Activated CD4-positive, alpha-beta memory T cell treated with anti-CD3 and anti-CD28 coated beads, Interleukin-2, amount 10 ng/mL, durations not matched to agents 7 days and 5 days (primary cell): Measurements from ENCODE around the gene PSEN1. TPM values are rescaled to one million over a fixed set of nuclear protein-coding genes. Genes with fewer than 3 reads are reported as not detected.

Source experiments
- CTCF ChIA-PET: fragments of 350-600 bp; sonication (Branson Sonifier 250); formaldehyde crosslinking; loops from one replicate; lab custom pipeline; 2021; ENCODE audit warnings: antibody characterized with exemption, inconsistent platforms; lab: Charles Lee
- POLR2A ChIA-PET: fragments of 350-600 bp; sonication (Branson Sonifier 250); formaldehyde crosslinking; loops from one replicate; lab custom pipeline; 2021; ENCODE audit warnings: antibody characterized with exemption; lab: Charles Lee
- DNase-seq: peaks from one replicate; pipeline ENCODE4 v3.0.0-alpha.2; 2020
- H3K27ac Mint-ChIP-seq: one replicate; pipeline ENCODE4 v1.8.0; 2021; ENCODE audit warnings: mild to moderate bottlenecking, mixed read lengths
- H3K27me3 Mint-ChIP-seq: one replicate; pipeline ENCODE4 v1.8.0; 2021; ENCODE audit warnings: mixed read lengths
- H3K36me3 Mint-ChIP-seq: one replicate; pipeline ENCODE4 v1.8.0; 2021; ENCODE audit warnings: low read depth, mixed read lengths
- H3K4me1 Mint-ChIP-seq: one replicate; pipeline ENCODE4 v1.8.0; 2021; ENCODE audit warnings: mixed read lengths
- H3K4me3 Mint-ChIP-seq: one replicate; pipeline ENCODE4 v1.8.0; 2021; ENCODE audit warnings: mild to moderate bottlenecking, mixed read lengths
- H3K9me3 Mint-ChIP-seq: one replicate; pipeline ENCODE4 v1.8.0; 2021; ENCODE audit warnings: mixed read lengths
- total RNA-seq, 2 experiments: library from RNA; stranded (reverse); gene quantifications; one replicate each; pipeline ENCODE4 v1.2.3, GENCODE V29; 2021

The PSEN1 gene
- total RNA-seq, 2 experiments from 2014 or later: 41.8 to 44.5 TPM

DNA sequence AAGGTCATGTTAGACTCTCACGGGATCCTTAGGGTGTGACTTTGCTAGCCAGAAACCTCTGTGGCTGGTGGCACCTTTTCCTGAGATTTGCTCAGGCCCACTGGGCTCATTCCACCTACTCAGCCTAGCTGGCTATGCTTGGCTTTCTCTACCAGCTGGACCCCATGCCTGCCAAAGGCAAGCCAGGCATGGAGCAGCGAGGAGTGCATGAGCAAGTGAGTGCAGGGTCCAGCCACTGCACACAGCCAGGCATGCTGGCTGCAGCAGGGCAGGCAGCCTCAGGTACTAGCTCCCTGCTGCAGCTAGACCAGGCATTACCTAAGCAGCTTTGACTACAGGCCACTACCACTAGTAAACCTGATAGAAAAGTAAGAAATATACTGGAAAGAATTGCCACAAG, 71.3 kb downstream of the PSEN1 start:
- Mint-ChIP-seq H3K4me3 (no peak overlapping the region), H3K9me3 (peaks cover 8% of the 10 kb centered on the region), H3K36me3 (peaks cover 74% of the 10 kb centered on the region), H3K4me1 (no peaks in the 10 kb centered on the region), H3K27me3 (no peaks in the 10 kb centered on the region), H3K27ac (no peak overlapping the region)
- ChIA-PET POLR2A (no interaction called here), CTCF (no interaction called here)
- no peak for DNase-seq

DNA sequence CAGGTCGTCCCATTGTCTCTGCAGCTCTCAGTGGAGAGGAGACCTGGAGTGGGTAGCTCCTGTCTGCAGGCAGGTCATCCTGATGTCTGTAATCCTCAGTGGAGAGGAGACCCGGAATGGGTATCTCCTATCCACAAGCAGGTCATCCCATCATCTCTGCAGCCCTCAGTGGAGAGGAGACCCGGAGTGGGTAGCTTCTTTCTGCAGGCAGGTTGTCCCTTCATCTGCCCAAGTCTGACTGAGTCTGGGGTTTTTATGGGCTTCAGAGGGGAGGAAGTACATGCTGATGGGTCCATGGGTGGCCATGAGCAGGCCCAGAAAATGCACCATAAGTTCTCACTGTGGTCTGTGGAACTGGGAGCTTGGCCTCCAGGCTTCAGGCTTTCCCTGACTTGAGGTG, 72.1 kb downstream of the PSEN1 start:
- POLR2A ChIA-PET: no interaction called here
- H3K4me3 Mint-ChIP-seq: no peak overlapping the region
- DNase-seq: no peak
- CTCF ChIA-PET: no interaction called here
- H3K36me3 Mint-ChIP-seq: peaks cover 76% of the 10 kb centered on the region
- no peak overlapping the region for H3K27ac Mint-ChIP-seq
- peaks cover 8% of the 10 kb centered on the region for H3K9me3 Mint-ChIP-seq
- no peaks in the 10 kb centered on the region for H3K27me3 Mint-ChIP-seq
- H3K4me1 Mint-ChIP-seq: no peaks in the 10 kb centered on the region

DNA sequence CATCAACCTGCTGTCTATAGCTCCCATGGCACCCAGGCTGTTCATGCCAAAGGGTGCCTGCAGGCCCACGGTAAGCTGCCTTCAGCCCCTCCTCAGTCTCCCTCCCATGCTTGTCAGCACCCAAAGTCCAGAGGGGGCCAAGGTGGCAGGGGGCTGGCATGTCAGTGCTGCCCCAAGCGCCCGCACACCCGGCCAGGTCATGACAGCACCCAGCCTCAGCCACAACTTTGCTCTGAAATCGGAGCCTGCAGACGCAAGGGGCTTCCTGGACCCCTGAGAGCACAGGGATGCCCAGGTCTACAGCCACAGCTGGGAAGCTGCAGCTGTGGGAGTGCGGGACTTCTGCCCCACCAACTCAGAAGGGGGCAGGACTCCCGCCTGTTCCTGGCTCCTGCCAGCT, 72.5 kb downstream of the PSEN1 start:
- ChIA-PET CTCF (no interaction called here), POLR2A (no interaction called here)
- Mint-ChIP-seq H3K36me3 (peaks cover 77% of the 10 kb centered on the region), H3K4me1 (no peaks in the 10 kb centered on the region), H3K4me3 (no peak overlapping the region), H3K27ac (no peak overlapping the region), H3K27me3 (no peaks in the 10 kb centered on the region), H3K9me3 (peaks cover 8% of the 10 kb centered on the region)
- DNase-seq: no peak

DNA sequence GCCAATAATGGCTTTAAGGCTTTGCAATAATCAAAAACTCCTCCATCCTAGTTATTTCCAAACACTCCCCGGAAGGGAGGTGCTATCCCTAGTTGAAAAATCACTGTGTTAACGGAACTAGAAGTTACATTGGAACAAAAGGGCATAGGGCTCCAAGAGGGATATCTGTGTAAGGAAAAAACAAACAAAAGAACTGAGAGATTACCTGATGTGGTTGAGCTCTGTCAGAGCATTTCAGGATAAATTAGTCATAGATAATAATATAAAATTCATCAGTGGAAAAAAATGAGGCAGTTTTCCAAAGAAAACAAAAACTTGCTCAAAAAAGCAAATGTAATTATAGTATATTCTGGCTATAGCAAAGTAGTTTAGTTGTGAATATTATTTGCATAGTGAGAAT, 73.6 kb downstream of the PSEN1 start:
- Mint-ChIP-seq H3K4me1 (no peaks in the 10 kb centered on the region), H3K27me3 (no peaks in the 10 kb centered on the region), H3K4me3 (no peak overlapping the region), H3K9me3 (peaks cover 8% of the 10 kb centered on the region), H3K27ac (no peak overlapping the region), H3K36me3 (peaks cover 79% of the 10 kb centered on the region)
- no peak for DNase-seq
- ChIA-PET CTCF (no interaction called here), POLR2A (no interaction called here)

DNA sequence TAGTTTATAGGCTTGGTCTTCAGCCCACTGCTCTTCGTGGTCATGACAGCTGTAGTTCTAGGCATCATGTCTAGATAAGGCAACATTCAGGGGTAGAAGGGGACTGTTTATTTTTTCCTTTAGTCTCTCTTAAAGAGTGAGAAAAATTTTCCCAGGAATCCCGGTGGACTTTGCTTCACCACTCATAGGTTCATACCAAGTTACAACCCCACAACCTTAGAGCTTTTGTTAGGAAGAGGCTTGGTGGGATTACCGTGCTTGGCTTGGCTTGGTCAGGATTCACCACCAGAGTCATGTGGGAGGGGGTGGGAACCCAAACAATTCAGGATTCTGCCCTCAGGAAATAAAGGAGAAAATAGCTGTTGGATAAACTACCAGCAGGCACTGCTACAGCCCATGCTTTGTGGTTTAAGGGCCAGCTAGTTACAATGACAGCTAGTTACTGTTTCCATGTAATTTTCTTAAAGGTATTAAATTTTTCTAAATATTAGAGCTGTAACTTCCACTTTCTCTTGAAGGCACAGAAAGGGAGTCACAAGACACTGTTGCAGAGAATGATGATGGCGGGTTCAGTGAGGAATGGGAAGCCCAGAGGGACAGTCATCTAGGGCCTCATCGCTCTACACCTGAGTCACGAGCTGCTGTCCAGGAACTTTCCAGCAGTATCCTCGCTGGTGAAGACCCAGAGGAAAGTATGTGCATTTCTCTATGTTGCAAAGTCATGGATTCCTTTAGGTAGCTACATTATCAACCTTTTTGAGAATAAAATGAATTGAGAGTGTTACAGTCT, 75.1 kb downstream of the PSEN1 start:
- Mint-ChIP-seq H3K27me3 (no peaks in the 10 kb centered on the region), H3K4me1 (no peaks in the 10 kb centered on the region), H3K36me3 (peaks cover 73% of the 10 kb centered on the region), H3K27ac (no peak overlapping the region), H3K9me3 (peaks cover 8% of the 10 kb centered on the region), H3K4me3 (no peak overlapping the region)
- CTCF ChIA-PET: no interaction called here
- POLR2A ChIA-PET: interaction anchor here (1.6 kb wide), 1 partner anchor 9 kb away, joined by 4 read pairs; no protein-coding TSS in a partner anchor
- DNase-seq: no peak

DNA sequence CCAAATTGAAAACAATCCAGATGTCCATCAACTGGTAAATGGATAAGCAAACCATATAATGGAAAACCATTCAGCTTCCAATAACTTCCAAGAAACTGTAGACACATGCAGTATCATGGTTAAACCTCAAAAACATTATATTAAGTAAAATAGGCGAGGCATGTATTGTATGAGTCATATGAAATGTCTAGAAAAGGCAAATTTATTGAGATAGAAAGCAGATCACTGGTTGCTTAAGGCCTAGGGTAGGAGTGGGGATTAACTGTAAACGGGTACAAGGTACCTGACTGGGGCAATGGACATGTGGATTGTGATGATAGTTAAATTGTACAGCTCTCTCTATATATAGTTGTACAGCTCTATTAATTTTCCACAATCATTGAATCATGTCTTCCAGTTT, 79.7 kb downstream of the PSEN1 start:
- H3K4me1 Mint-ChIP-seq: peaks cover 5% of the 10 kb centered on the region
- H3K36me3 Mint-ChIP-seq: peaks cover 62% of the 10 kb centered on the region
- DNase-seq: no peak
- H3K27me3 Mint-ChIP-seq: no peaks in the 10 kb centered on the region
- no peak overlapping the region for H3K4me3 Mint-ChIP-seq
- no peak overlapping the region for H3K27ac Mint-ChIP-seq
- ChIA-PET CTCF (interaction anchor here (0.7 kb wide), 1 partner anchor 12 kb away, joined by 5 read pairs; no protein-coding TSS in a partner anchor), POLR2A (no interaction called here)
- no peaks in the 10 kb centered on the region for H3K9me3 Mint-ChIP-seq

DNA sequence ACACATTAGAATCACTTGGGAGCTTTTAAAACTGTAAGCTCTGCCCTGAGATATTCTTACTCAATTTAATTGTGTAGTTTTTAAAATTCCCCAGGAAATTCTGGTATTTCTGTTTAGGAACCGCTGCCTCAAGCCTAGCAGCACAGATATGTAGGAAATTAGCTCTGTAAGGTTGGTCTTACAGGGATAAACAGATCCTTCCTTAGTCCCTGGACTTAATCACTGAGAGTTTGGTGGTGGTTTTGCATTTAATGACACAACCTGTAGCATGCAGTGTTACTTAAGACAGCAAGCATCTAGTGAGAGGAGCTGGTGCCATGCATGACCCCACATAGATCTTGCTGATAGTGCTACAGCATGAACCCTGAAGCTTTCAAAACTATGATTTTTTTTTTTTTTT, 81.1 kb downstream of the PSEN1 start:
- POLR2A ChIA-PET: no interaction called here
- DNase-seq: no peak
- CTCF ChIA-PET: no interaction called here
- no peak overlapping the region for H3K27ac Mint-ChIP-seq
- peaks cover 63% of the 10 kb centered on the region for H3K36me3 Mint-ChIP-seq
- no peaks in the 10 kb centered on the region for H3K27me3 Mint-ChIP-seq
- H3K9me3 Mint-ChIP-seq: no peaks in the 10 kb centered on the region
- H3K4me1 Mint-ChIP-seq: peaks cover 16% of the 10 kb centered on the region
- H3K4me3 Mint-ChIP-seq: no peak overlapping the region

DNA sequence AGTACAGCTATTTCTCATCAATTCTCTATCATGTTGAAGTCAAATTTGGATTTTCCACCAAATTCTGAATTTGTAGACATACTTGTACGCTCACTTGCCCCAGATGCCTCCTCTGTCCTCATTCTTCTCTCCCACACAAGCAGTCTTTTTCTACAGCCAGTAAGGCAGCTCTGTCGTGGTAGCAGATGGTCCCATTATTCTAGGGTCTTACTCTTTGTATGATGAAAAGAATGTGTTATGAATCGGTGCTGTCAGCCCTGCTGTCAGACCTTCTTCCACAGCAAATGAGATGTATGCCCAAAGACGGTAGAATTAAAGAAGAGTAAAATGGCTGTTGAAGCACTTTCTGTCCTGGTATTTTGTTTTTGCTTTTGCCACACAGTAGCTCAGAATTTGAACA, 83.8 kb downstream of the PSEN1 start:
- ChIA-PET POLR2A (interaction anchor here (0.8 to 1.9 kb wide), 2 partner anchors 9 to 12 kb away, joined by 4 read pairs; no protein-coding TSS in a partner anchor), CTCF (no interaction called here)
- Mint-ChIP-seq H3K9me3 (no peaks in the 10 kb centered on the region), H3K4me3 (no peak overlapping the region), H3K4me1 (peaks cover 29% of the 10 kb centered on the region), H3K36me3 (peaks cover 50% of the 10 kb centered on the region), H3K27ac (no peak overlapping the region), H3K27me3 (no peaks in the 10 kb centered on the region)
- DNase-seq: no peak

DNA sequence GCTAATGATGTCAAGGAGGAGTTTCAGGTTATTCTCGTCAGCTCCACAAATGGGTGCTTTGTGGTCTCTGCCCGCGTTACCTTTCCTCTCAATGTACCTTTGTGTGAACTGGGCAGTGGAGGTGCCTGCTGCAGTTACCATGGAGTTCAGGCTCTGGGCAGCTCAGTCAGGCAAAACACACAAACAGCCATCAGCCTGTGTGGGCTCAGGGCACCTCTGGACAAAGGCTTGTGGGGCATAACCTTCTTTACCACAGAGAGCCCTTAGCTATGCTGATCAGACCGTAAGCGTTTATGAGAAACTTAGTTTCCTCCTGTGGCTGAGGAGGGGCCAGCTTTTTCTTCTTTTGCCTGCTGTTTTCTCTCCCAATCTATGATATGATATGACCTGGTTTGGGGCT, 84.3 kb downstream of the PSEN1 start:
- H3K4me1 Mint-ChIP-seq: peaks cover 29% of the 10 kb centered on the region
- H3K27me3 Mint-ChIP-seq: no peaks in the 10 kb centered on the region
- no peak for DNase-seq
- peaks cover 50% of the 10 kb centered on the region for H3K36me3 Mint-ChIP-seq
- POLR2A ChIA-PET: interaction anchor here (0.8 kb wide), 1 partner anchor 9 kb away, joined by 4 read pairs; no protein-coding TSS in a partner anchor
- CTCF ChIA-PET: no interaction called here
- H3K27ac Mint-ChIP-seq: no peak overlapping the region
- H3K9me3 Mint-ChIP-seq: no peaks in the 10 kb centered on the region
- H3K4me3 Mint-ChIP-seq: no peak overlapping the region

DNA sequence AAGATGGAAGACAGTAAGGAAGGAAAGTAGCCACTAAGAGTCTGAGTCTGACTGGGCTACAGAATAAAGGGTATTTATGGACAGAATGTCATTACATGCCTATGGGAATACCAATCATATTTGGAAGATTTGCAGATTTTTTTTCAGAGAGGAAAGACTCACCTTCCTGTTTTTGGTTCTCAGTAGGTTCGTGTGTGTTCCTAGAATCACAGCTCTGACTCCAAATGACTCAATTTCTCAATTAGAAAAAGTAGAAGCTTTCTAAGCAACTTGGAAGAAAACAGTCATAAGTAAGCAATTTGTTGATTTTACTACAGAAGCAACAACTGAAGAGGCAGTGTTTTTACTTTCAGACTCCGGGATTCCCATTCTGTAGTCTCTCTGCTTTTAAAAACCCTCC, 85.6 kb downstream of the PSEN1 start:
- ChIA-PET CTCF (no interaction called here), POLR2A (interaction anchor here (1.8 kb wide), 2 partner anchors 11 to 55 kb away, joined by 4 to 6 read pairs; no protein-coding TSS in a partner anchor)
- H3K4me1 Mint-ChIP-seq: peaks cover 29% of the 10 kb centered on the region
- H3K9me3 Mint-ChIP-seq: no peaks in the 10 kb centered on the region
- H3K27ac Mint-ChIP-seq: peak overlapping the region; percentile 23
- H3K4me3 Mint-ChIP-seq: no peak overlapping the region
- peaks cover 48% of the 10 kb centered on the region for H3K36me3 Mint-ChIP-seq
- DNase-seq: no peak
- no peaks in the 10 kb centered on the region for H3K27me3 Mint-ChIP-seq

DNA sequence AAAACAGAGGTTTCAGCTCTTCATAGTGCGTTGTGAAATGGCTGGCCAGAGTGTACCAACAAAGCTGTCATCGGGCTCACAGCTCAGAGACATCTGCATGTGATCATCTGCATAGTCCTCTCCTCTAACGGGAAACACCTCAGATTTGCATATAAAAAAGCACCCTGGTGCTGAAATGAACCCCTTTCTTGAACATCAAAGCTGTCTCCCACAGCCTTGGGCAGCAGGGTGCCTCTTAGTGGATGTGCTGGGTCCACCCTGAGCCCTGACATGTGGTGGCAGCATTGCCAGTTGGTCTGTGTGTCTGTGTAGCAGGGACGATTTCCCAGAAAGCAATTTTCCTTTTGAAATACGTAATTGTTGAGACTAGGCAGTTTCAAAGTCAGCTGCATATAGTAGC, 86.7 kb downstream of the PSEN1 start:
- CTCF ChIA-PET: interaction anchor here (0.6 kb wide), 1 partner anchor 20 kb away, joined by 3 read pairs; no protein-coding TSS in a partner anchor
- Mint-ChIP-seq H3K4me3 (no peak overlapping the region), H3K27ac (peak overlapping the region; percentile 77), H3K27me3 (no peaks in the 10 kb centered on the region), H3K4me1 (peaks cover 29% of the 10 kb centered on the region), H3K9me3 (no peaks in the 10 kb centered on the region), H3K36me3 (peaks cover 43% of the 10 kb centered on the region)
- POLR2A ChIA-PET: interaction anchor here (0.6 to 1.8 kb wide), 3 partner anchors 10 to 564 kb away, joined by 3 to 6 read pairs (median 4); no protein-coding TSS in a partner anchor
- DNase-seq: peak; percentile 36

DNA sequence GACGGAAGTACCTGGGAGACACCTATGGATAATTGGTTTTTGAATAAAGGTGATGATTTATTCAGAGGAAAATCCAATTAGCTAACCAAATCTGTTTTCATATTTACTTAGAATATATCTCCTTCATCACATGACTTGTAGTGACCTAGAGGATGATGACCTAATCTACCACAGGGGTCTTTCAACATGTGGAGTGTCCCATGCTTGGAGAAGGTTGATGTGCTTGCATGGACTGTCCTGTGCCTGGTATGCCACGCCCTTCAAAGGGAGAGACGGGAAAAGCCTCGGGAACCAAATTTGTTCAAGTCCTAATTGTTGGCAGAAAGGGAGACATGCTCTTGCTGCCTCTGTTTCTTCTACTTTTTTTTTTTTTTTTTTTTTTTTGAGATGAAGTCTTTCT, 89.2 kb downstream of the PSEN1 start:
- POLR2A ChIA-PET: no interaction called here
- CTCF ChIA-PET: interaction anchor here (0.7 kb wide), 1 partner anchor 60 kb away, joined by 5 read pairs; no protein-coding TSS in a partner anchor
- no peak overlapping the region for H3K27ac Mint-ChIP-seq
- DNase-seq: no peak
- peaks cover 25% of the 10 kb centered on the region for H3K36me3 Mint-ChIP-seq
- H3K4me1 Mint-ChIP-seq: peaks cover 27% of the 10 kb centered on the region
- H3K9me3 Mint-ChIP-seq: no peaks in the 10 kb centered on the region
- no peaks in the 10 kb centered on the region for H3K27me3 Mint-ChIP-seq
- no peak overlapping the region for H3K4me3 Mint-ChIP-seq

DNA sequence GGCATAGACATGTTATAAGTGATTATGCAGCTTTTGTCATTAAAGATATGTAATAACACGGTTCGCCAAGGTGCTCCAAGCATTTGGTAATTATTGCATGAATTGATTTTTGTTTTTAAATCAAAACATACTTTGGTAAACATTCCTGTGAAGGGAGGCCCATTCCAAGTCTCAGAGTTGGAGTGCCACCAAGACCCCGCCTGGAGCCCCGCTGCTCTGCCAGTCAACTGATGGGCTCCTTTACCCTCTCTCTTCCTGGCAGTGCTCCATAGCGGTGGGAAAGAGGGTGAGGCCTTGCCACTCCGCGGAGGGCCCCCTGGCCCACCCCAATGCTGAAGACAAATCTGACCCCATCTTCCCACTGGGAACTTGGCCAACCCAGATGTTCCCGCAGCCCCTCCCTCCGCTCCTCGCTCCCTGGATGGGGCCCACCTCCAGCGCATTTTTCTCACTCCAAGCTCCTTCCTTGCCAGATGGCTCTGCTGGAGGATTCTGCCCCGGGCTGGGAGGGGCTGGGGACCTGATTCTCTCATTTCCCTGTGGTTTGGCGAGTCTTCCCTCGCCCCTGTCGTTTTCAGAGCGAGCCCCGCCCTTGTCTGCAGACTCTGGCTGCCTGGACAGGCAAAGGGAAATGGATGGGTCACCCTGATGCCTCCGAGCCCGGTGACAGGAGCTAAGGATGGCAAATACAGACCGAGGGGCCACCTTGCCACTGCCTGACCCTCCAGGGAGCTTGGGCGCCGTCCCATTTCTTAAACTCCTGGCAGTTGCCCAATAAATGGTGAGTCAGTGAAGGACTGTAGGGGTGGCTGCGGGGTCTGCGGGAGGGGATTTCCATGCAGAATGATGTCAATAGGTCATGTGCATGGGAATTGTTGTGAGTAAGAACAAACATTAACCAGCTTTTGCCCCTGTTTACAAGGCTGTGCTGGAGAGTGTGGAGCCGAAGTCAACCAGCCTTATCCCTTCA, 91.8 kb downstream of the PSEN1 start:
- DNase-seq: no peak
- Mint-ChIP-seq H3K4me1 (peaks cover 5% of the 10 kb centered on the region), H3K4me3 (no peak overlapping the region), H3K27ac (no peak overlapping the region), H3K36me3 (peaks cover 6% of the 10 kb centered on the region), H3K9me3 (no peaks in the 10 kb centered on the region), H3K27me3 (peaks cover 2% of the 10 kb centered on the region)
- ChIA-PET CTCF (no interaction called here), POLR2A (no interaction called here)
